Testis (tissue), 3 donors: ENCODE results near the gene TMED8. TPM values are rescaled to one million over a fixed set of nuclear protein-coding genes. Genes with fewer than 3 reads are reported as not detected.

Experiments
- DNase-seq: peaks from one replicate; pipeline ENCODE4 v3.0.0-alpha.2; 2019
- H3K27ac ChIP-seq, 2 donors: fragments of 200-600 bp; sonication (generic); one replicate each; pipeline ENCODE4 v1.5.1; 2019
- H3K27me3 ChIP-seq: fragments of 200-600 bp; sonication (generic); one replicate; pipeline ENCODE4 v1.5.1; 2019
- H3K36me3 ChIP-seq: fragments of 200-600 bp; sonication (generic); one replicate; pipeline ENCODE4 v1.5.1; 2017; ENCODE audit warnings: low read depth; ENCODE audit errors: missing control alignments
- H3K4me1 ChIP-seq: fragments of 200-600 bp; sonication (generic); one replicate; pipeline ENCODE4 v1.5.1; 2019
- H3K4me3 ChIP-seq, 2 donors: fragments of 200-600 bp; sonication (generic); one replicate each; pipeline ENCODE4 v1.5.1; 2017 to 2019
- H3K9me3 ChIP-seq: fragments of 200-600 bp; sonication (generic); one replicate; pipeline ENCODE4 v1.5.1; 2017
- POLR2A ChIP-seq: fragments of 450-650 bp; IDR thresholded peaks from one replicate; pipeline ENCODE4 v1.6.1; 2017; ENCODE audit warnings: antibody characterized with exemption, mild to moderate bottlenecking, moderate library complexity
- WGBS, 2 donors: methylation state at CpG; one replicate each; pipeline ENCODE4 v1.1.5; 2018; 5-methylcytosine and 5-hydroxymethylcytosine counted together
- intact Hi-C: fragments of 100-400 bp; cut with DNase I; formaldehyde crosslinking; loops from one replicate; pipeline ENCODE4 v1.15.1; 2023; ENCODE audit warnings: low total_unique reads
- polyA plus RNA-seq: library from polyadenylated mRNA; stranded (reverse); fragments of 350-450 nt; fragmentation: Illumina TruSeq; extraction: RNeasy Lipid Tissue Mini Kit (QIAGEN cat#74804); gene quantifications from one replicate; pipeline ENCODE4 v1.2.3, GENCODE V29; 2014; ENCODE audit warnings: low read depth, low replicate concordance; ENCODE audit not compliant: insufficient read depth
- total RNA-seq, 2 donors: library from RNA; depleted of rRNA; stranded (reverse); fragments of >200 nt; gene quantifications; one replicate each; pipeline ENCODE4 v1.2.3, GENCODE V29; 2016
- TF ChIP-seq, protein P1 (sequence below), 3 experiments: fragments of 450-650 bp in 2 of 3; fragments of 200-600 bp in 1 of 3; sonication (generic) in 1 of 3; IDR thresholded peaks; one replicate each; pipeline ENCODE4 v1.5.1; 2016 to 2019; ENCODE audit warnings: antibody characterized with exemption in 3 of 3, mild to moderate bottlenecking in 2 of 3, moderate library complexity in 1 of 3

Gene TMED8
- total and polyA plus RNA-seq, 3 donors from 2014 or later: 16.9 to 40.1 (median 30.9) TPM

DNA sequence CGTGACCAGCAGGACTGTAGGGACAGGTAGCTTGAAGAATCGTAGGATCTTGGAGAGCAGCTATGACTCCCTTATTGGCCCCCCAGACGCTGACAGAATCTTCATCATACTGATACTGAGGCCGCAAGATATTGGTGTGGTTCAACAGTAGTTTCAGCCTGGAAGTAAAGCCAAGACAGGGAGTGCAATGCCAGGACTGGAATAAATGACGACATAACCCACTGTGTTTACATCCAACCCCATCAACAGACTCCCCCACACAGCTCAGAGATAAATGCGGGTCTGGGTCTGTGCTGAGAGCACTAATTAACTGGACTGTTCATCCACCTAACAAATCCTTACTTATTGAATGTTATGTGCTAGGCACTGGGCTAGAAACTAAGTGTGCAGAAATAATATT is 29.8 kb upstream of the TMED8 start:
- DNase-seq: no peak
- no peaks in the 10 kb centered on the region for H3K27me3 ChIP-seq
- intact Hi-C loops: no loop called here
- H3K27ac ChIP-seq: peak overlapping the region in 1 of 2 donors; percentile 40
- H3K4me3 ChIP-seq: no peak overlapping the region
- WGBS, 2 donors: 40 to 52% methylated on average over 6 of the region's 6 CpGs
- TF ChIP-seq, protein P1, sequence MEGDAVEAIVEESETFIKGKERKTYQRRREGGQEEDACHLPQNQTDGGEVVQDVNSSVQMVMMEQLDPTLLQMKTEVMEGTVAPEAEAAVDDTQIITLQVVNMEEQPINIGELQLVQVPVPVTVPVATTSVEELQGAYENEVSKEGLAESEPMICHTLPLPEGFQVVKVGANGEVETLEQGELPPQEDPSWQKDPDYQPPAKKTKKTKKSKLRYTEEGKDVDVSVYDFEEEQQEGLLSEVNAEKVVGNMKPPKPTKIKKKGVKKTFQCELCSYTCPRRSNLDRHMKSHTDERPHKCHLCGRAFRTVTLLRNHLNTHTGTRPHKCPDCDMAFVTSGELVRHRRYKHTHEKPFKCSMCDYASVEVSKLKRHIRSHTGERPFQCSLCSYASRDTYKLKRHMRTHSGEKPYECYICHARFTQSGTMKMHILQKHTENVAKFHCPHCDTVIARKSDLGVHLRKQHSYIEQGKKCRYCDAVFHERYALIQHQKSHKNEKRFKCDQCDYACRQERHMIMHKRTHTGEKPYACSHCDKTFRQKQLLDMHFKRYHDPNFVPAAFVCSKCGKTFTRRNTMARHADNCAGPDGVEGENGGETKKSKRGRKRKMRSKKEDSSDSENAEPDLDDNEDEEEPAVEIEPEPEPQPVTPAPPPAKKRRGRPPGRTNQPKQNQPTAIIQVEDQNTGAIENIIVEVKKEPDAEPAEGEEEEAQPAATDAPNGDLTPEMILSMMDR (IDR thresholded peaks at IDR 0.05): no peak
- TF ChIP-seq POLR2A: no peak
- H3K36me3 ChIP-seq: no peaks in the 10 kb centered on the region
- no peaks in the 10 kb centered on the region for H3K4me1 ChIP-seq
- H3K9me3 ChIP-seq: no peaks in the 10 kb centered on the region

DNA sequence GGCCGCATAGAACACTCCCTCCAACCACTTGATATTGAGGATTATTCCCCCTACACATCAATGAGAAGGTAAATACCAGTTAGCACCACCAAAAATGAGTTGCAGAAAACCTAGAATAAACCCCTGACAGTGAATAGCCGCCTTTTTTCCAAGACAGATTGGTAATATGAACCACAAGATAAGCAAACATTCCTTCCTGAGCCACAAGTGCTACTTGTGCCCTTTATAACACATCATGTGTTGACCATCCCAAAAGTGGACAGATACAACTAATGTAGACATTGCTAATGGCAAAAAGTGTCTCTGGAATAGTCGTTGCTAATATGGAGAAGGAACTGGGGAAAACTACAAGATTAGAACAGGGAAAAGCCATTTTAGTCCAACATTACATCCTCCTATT is 29.2 kb upstream of the TMED8 start:
- WGBS, 2 donors: 51 to 67% methylated on average over 3 of the region's 3 CpGs
- no peak overlapping the region for H3K4me3 ChIP-seq
- H3K27ac ChIP-seq: no peak overlapping the region
- H3K36me3 ChIP-seq: no peaks in the 10 kb centered on the region
- no peaks in the 10 kb centered on the region for H3K27me3 ChIP-seq
- no peaks in the 10 kb centered on the region for H3K9me3 ChIP-seq
- intact Hi-C loops: no loop called here
- no peak for TF ChIP-seq POLR2A
- DNase-seq: no peak
- H3K4me1 ChIP-seq: no peaks in the 10 kb centered on the region

- WGBS, 2 donors: 92 to 93% methylated on average over 3 of the region's 3 CpGs
- Histone ChIP-seq H3K27me3 (no peaks in the 10 kb centered on the region), H3K4me3 (no peak overlapping the region), H3K27ac (no peak overlapping the region), H3K9me3 (no peaks in the 10 kb centered on the region), H3K36me3 (no peaks in the 10 kb centered on the region), H3K4me1 (no peaks in the 10 kb centered on the region)
- no peak for DNase-seq
- no peak for TF ChIP-seq POLR2A
- TF ChIP-seq, protein P1 (IDR thresholded peaks at IDR 0.05): no peak
- intact Hi-C loops: no loop called here
These were observed 26.9 kb upstream of the TMED8 start for GRCh38 chr14:77403768-77404167.

DNA sequence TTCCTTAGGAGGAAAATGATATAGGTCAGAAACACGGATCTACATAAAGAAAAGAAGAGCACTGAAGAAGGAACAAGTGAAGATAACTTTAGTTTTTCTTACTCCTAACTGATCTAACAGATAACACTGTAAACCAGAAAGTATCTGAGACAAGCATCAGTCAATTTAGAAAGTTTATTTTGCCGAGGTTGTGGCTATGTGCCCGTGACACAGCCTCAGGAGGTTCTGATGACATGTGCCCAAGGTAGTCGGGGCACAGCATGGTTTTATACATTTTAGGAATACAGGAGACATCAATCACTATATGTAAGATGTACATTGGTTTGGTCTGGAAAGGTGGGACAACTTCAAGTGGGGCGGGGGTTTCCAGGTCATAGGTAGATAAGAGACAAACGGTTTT is 23.3 kb upstream of the TMED8 start:
- intact Hi-C loops: no loop called here
- H3K27ac ChIP-seq: no peak overlapping the region
- H3K4me1 ChIP-seq: no peaks in the 10 kb centered on the region
- no peaks in the 10 kb centered on the region for H3K27me3 ChIP-seq
- no peak overlapping the region for H3K4me3 ChIP-seq
- H3K36me3 ChIP-seq: no peaks in the 10 kb centered on the region
- 77 to 88% methylated on average over 6 of the region's 6 CpGs for WGBS, 2 donors
- DNase-seq: no peak
- H3K9me3 ChIP-seq: no peaks in the 10 kb centered on the region
- TF ChIP-seq POLR2A: no peak
- TF ChIP-seq, protein P1 (IDR thresholded peaks at IDR 0.05): no peak

- H3K9me3 ChIP-seq: no peaks in the 10 kb centered on the region
- no peaks in the 10 kb centered on the region for H3K27me3 ChIP-seq
- 91 to 96% methylated on average over 4 of the region's 4 CpGs for WGBS, 2 donors
- H3K27ac ChIP-seq: no peak overlapping the region
- intact Hi-C loops: no loop called here
- H3K4me1 ChIP-seq: no peaks in the 10 kb centered on the region
- no peaks in the 10 kb centered on the region for H3K36me3 ChIP-seq
- no peak overlapping the region for H3K4me3 ChIP-seq
- no peak for DNase-seq
- TF ChIP-seq, protein P1 (IDR thresholded peaks at IDR 0.05): no peak
- no peak for TF ChIP-seq POLR2A
These were observed 13.3 kb upstream of the TMED8 start for GRCh38 chr14:77390188-77390587.
